Neural crest cell (in vitro differentiated cells): ENCODE results near the gene MAGI2. TPM values are rescaled to one million over a fixed set of nuclear protein-coding genes. Genes with fewer than 3 reads are reported as not detected.
"Not testable (repeated sequence)": the region's sequence is repeated elsewhere in the genome, so short reads cannot be mapped to it uniquely, and the experiment has no call there.

Experiments used
- DNase-seq: peaks from one replicate; pipeline ENCODE4 v3.0.0; 2021; ENCODE audit warnings: low read depth, mixed read lengths, low spot score
- H3K27ac Mint-ChIP-seq: one replicate; pipeline ENCODE4 v1.8.0; 2021; ENCODE audit warnings: mild to moderate bottlenecking, mixed read lengths; ENCODE audit not compliant: unreplicated experiment
- H3K27me3 Mint-ChIP-seq: 2 replicates; pipeline ENCODE4 v1.8.0; 2021; ENCODE audit warnings: low read depth, mild to moderate bottlenecking, mixed read lengths
- H3K36me3 Mint-ChIP-seq: 2 replicates; pipeline ENCODE4 v1.8.0; 2021; ENCODE audit warnings: low read depth, mild to moderate bottlenecking, mixed read lengths
- H3K4me1 Mint-ChIP-seq: 2 replicates; pipeline ENCODE4 v1.8.0; 2021; ENCODE audit warnings: mixed read lengths
- H3K4me3 Mint-ChIP-seq: one replicate; pipeline ENCODE4 v1.8.0; 2021; ENCODE audit warnings: mild to moderate bottlenecking, mixed read lengths
- H3K9me3 Mint-ChIP-seq: 2 replicates; pipeline ENCODE4 v1.8.0; 2021; ENCODE audit warnings: mixed read lengths
- total RNA-seq: library from RNA; stranded (reverse); gene quantifications from 2 replicates; pipeline ENCODE4 v1.2.1, GENCODE V29; 2021
- TF ChIP-seq, protein P1 (sequence below): fragments of 200-600 bp; sonication (generic); conservative IDR thresholded peaks from 2 replicates; pipeline ENCODE4 v1.5.0; 2021; ENCODE audit warnings: antibody characterized with exemption, mild to moderate bottlenecking

Gene MAGI2
- total RNA-seq, 1 donor from 2014 or later: 10.0 TPM

DNA sequence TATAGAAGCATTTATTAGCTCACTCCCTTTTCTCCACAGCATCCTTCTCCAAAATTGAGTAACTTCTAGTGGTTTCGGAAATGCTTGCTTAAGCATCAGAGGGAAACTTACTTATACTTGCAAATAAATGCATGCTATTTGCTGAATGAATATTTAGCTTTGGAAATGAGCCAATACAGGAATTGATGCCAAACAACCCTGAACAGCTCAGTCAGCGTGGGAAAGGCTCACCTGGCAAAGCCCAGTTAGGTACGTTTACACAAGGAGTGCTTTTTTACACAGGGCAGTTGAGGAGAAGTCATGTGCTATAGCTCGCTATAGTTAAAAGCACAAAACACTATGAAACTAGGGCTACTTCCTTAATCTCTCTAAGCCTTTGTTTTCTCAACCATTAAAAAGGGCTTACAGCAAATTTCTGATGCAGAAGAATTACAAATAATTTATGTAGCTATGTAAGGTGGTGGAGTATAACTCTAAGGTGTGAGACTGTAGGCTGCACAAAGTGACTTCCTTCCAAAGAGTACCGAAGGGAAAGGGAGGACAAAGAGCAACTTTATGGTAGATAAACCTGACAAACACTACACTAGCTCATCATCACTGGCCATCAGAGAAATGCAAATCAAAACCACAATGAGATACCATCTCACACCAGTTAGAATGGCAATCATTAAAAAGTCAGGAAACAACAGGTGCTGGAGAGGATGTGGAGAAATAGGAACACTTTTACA is 1156.7 kb downstream of the MAGI2 start:
- TF ChIP-seq, protein P1, sequence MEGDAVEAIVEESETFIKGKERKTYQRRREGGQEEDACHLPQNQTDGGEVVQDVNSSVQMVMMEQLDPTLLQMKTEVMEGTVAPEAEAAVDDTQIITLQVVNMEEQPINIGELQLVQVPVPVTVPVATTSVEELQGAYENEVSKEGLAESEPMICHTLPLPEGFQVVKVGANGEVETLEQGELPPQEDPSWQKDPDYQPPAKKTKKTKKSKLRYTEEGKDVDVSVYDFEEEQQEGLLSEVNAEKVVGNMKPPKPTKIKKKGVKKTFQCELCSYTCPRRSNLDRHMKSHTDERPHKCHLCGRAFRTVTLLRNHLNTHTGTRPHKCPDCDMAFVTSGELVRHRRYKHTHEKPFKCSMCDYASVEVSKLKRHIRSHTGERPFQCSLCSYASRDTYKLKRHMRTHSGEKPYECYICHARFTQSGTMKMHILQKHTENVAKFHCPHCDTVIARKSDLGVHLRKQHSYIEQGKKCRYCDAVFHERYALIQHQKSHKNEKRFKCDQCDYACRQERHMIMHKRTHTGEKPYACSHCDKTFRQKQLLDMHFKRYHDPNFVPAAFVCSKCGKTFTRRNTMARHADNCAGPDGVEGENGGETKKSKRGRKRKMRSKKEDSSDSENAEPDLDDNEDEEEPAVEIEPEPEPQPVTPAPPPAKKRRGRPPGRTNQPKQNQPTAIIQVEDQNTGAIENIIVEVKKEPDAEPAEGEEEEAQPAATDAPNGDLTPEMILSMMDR: no peak
- Mint-ChIP-seq H3K4me3 (no peak overlapping the region), H3K9me3 (no peaks in the 10 kb centered on the region), H3K27me3 (no peaks in the 10 kb centered on the region), H3K27ac (no peak overlapping the region), H3K36me3 (no peaks in the 10 kb centered on the region), H3K4me1 (no peaks in the 10 kb centered on the region)
- DNase-seq: no peak

DNA sequence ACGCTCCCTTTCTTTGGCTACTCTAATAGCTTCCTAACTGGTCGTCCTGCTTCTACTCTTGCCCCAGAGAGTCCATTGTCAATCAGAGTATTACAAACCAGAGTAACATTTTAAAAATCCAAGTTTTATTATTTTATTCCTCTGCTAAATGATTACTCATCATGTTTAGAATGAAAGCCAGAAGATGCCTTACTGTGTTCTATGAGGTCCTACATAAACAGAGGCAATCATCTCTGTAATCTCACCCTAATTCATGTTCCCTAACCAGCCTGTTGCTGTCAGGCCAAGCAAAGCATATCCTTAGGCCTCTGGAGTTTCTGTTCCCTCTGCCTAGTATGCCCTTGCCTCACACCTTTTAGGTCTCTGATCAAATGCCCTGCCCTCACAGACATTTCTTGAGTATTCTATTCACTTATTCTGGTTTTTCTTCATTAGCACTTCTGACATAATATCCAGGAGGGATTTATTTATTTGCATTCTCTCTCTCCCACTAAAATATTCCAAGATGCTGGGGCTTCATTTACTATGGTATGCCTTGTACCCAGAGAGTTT is 1157.3 kb downstream of the MAGI2 start:
- TF ChIP-seq, protein P1: no peak
- no peak overlapping the region for H3K4me3 Mint-ChIP-seq
- H3K27me3 Mint-ChIP-seq: no peaks in the 10 kb centered on the region
- no peaks in the 10 kb centered on the region for H3K36me3 Mint-ChIP-seq
- H3K27ac Mint-ChIP-seq: no peak overlapping the region
- DNase-seq: no peak
- no peaks in the 10 kb centered on the region for H3K9me3 Mint-ChIP-seq
- no peaks in the 10 kb centered on the region for H3K4me1 Mint-ChIP-seq

DNA sequence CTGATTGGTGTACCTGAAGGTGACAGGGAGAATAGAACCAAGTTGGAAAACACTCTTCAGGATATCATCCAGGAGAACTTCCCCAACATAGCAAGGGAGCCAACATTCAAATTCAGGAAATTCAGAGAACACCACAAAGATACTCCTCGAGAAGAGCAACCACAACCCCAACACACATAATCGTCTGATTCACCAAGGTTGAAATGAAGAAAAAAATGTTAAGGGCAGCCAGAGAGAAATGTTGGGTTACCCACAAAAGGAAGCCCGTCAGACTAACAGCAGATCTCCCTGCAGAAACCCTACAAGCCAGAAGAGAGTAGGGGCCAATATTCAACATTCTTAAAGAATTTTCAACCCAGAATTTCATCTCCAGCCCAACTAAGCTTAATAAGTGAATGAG is 1164.0 kb downstream of the MAGI2 start:
- H3K27me3 Mint-ChIP-seq, H3K36me3 Mint-ChIP-seq, H3K4me1 Mint-ChIP-seq, H3K4me3 Mint-ChIP-seq, H3K27ac Mint-ChIP-seq, H3K9me3 Mint-ChIP-seq, DNase-seq: not testable (repeated sequence)

DNA sequence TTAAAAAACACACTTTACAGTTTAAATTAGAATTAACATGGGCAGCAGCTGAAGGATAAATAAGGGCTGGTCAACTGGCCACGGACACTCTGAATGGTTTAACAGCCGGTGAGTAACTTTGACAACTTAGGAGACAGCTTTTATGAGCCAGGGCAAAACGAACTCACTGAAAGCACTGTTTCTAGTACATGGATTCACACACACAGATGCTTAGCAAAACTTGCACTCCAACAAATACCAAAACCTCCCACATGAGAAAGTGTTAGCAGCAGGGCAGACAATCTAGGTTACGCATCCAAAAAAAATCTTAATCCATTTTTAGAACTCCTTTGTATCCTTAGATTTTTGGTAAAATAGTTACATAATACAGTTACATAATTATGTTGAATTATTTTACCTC is 1168.5 kb downstream of the MAGI2 start:
- Mint-ChIP-seq H3K27me3 (peaks cover 4% of the 10 kb centered on the region), H3K4me1 (no peaks in the 10 kb centered on the region), H3K9me3 (peaks cover 2% of the 10 kb centered on the region), H3K4me3 (no peak overlapping the region), H3K36me3 (peaks cover 2% of the 10 kb centered on the region), H3K27ac (no peak overlapping the region)
- TF ChIP-seq, protein P1: no peak
- no peak for DNase-seq

DNA sequence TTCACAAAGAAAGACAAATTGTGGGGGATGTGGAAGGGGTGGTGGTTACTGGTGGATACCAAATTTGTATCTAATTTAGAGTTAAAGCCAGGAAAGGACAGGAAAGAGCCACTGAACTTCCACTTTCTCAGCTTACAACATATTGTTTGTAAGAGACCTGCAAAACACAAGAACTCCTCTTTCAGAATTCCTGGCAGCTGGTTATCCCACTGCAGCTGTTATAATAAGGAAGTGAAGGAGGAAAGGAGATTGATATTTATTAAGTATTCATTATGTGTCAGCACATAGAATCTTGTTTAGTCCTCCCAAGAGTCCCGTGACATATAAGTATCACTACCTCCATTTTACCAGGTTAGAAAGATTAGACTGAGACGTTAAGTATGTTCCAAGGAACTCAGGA is 1173.2 kb downstream of the MAGI2 start:
- Mint-ChIP-seq H3K9me3 (no peaks in the 10 kb centered on the region), H3K4me3 (no peak overlapping the region), H3K27ac (no peak overlapping the region), H3K27me3 (no peaks in the 10 kb centered on the region), H3K4me1 (no peaks in the 10 kb centered on the region), H3K36me3 (no peaks in the 10 kb centered on the region)
- DNase-seq: no peak
- TF ChIP-seq, protein P1: no peak

DNA sequence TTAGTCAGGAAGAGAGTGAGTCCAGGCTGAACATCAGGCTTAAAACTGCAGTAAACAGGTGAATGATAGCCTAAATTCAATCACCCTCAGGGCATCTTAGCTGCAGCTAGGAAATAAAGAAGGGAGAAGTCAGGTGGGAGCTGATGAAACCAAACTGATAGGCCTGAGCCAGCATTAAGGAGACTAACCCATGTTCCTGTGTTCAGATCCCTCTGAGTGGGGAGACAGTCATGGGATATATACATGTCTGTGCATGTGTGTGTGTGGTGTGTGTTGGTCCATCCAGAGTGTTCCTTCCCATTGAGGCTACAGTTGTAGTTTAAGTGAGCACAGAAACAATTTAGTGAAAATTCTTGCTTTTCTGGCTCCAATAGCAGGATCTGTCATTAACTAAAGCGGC is 1174.0 kb downstream of the MAGI2 start:
- Mint-ChIP-seq H3K9me3 (no peaks in the 10 kb centered on the region), H3K36me3 (no peaks in the 10 kb centered on the region), H3K27ac (no peak overlapping the region), H3K27me3 (no peaks in the 10 kb centered on the region), H3K4me3 (no peak overlapping the region), H3K4me1 (no peaks in the 10 kb centered on the region)
- TF ChIP-seq, protein P1: no peak
- DNase-seq: no peak
